Measurements from ENCODE around the gene NGFR. TPM values are rescaled to one million over a fixed set of nuclear protein-coding genes. Genes with fewer than 3 reads are reported as not detected.

The NGFR gene
- polyA plus RNA-seq, 1 of the 3 experiments (the other 2 are of a cell fraction), result 0.76 TPM

DNA sequence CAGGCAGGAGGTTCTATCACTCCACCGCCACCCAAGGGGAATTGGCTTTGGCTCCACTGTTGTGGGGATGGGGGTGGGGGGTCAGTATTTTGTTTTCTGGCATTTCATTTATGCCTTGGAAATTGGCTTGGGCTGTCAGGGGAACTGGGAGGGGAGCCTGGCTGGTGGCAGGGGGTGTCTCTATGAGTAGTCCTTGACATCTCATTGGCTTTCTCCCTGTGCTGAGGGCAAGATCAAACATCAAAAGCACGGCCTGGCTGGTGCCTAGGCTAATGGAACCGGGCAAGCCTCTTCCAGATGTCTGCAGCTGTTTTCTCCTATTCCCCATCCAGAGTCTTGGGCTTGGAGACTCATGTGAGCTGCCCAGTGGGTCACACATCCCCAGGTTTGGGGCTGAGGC lies 17.4 kb upstream of the NGFR start:
- POLR2A ChIA-PET, result no interaction called here
- Histone ChIP-seq H3K27ac (ENCODE audit: low read depth in 2 of 2, low read length in 1 of 2) (no peak overlapping the region), H2AFZ (ENCODE audit: low read depth) (no peak overlapping the region), H3K27me3 (ENCODE audit: insufficient read depth) (peaks cover 74% of the 10 kb centered on the region), H3F3A (replicated peaks; ENCODE audit: insufficient read depth) (no peaks in the 10 kb centered on the region), H4K20me1 (ENCODE audit: insufficient read depth) (no peaks in the 10 kb centered on the region), H3K9me2 (no peaks in the 10 kb centered on the region), H3K4me3 (ENCODE audit: low read depth in 2 of 2, low read length in 1 of 2) (no peak overlapping the region), H3K79me2 (ENCODE audit: insufficient read depth) (no peaks in the 10 kb centered on the region), H3K9ac (no peak overlapping the region), H3K4me1 (ENCODE audit: control insufficient read depth in 1 of 2, insufficient read depth in 2 of 2, low read depth in 1 of 2, low read length in 1 of 2) (peaks cover 0 to 34% of the 10 kb centered on the region in 2 experiments; a peak in 1 of 4 replicates), H3K4me2 (no peak overlapping the region), H3K9me3 (no peaks in the 10 kb centered on the region), H3K36me3 (replicated peaks in 1 of 2; ENCODE audit: control insufficient read depth in 1 of 2, insufficient read depth in 2 of 2, low read length in 1 of 2) (no peaks in the 10 kb centered on the region)
- WGBS (ENCODE audit: low lambda C conversion rate), result 22% methylated on average over 2 of the region's 3 CpGs
- no peak for DNase-seq
- no peak for TF ChIP-seq MXI1 (IDR thresholded peaks at IDR 0.05; ENCODE audit: low read depth, low read length)
- no peak for TF ChIP-seq GABPA (IDR thresholded peaks at IDR 0.05; ENCODE audit: low read depth)
- TF ChIP-seq RAD21 (IDR thresholded peaks at IDR 0.05; ENCODE audit: low read length), result no peak
- no peak for TF ChIP-seq YY1 (IDR thresholded peaks at IDR 0.05; ENCODE audit: low read depth)
- no peak for TF ChIP-seq FOXJ3 (CRISPR knock-in tag; IDR thresholded peaks at IDR 0.05)
- TF ChIP-seq, protein P1, sequence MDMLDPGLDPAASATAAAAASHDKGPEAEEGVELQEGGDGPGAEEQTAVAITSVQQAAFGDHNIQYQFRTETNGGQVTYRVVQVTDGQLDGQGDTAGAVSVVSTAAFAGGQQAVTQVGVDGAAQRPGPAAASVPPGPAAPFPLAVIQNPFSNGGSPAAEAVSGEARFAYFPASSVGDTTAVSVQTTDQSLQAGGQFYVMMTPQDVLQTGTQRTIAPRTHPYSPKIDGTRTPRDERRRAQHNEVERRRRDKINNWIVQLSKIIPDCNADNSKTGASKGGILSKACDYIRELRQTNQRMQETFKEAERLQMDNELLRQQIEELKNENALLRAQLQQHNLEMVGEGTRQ (IDR thresholded peaks at IDR 0.05; ENCODE audit: borderline replicate concordance, low read depth, low read length), result no peak
- TF ChIP-seq NFIC (IDR thresholded peaks at IDR 0.05; ENCODE audit: borderline replicate concordance), result no peak
- no peak for TF ChIP-seq EP300 (IDR thresholded peaks at IDR 0.05; ENCODE audit: borderline replicate concordance in 1 of 2, low read depth in 1 of 2, low read length in 1 of 2)
- TF ChIP-seq, protein P2, sequence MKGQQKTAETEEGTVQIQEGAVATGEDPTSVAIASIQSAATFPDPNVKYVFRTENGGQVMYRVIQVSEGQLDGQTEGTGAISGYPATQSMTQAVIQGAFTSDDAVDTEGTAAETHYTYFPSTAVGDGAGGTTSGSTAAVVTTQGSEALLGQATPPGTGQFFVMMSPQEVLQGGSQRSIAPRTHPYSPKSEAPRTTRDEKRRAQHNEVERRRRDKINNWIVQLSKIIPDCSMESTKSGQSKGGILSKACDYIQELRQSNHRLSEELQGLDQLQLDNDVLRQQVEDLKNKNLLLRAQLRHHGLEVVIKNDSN (IDR thresholded peaks at IDR 0.05; ENCODE audit: borderline replicate concordance, low read depth), result no peak
- no peak for TF ChIP-seq CHD2 (IDR thresholded peaks at IDR 0.05; ENCODE audit: low read length, partially characterized antibody)
- no peak for TF ChIP-seq POLR2AphosphoS5 (IDR thresholded peaks at IDR 0.05; ENCODE audit: low read depth, low read length)
- TF ChIP-seq RCOR1 (IDR thresholded peaks at IDR 0.05; ENCODE audit: low read length), result no peak
- no peak for TF ChIP-seq SMC3 (IDR thresholded peaks at IDR 0.05; ENCODE audit: low read depth, low read length)
- no peak for TF ChIP-seq EZH2phosphoT487 (IDR thresholded peaks at IDR 0.05; ENCODE audit: borderline replicate concordance, low read depth)
- no peak for TF ChIP-seq MEF2A (IDR thresholded peaks at IDR 0.05; ENCODE audit: borderline replicate concordance, low read depth)
- CTCF ChIA-PET, result interaction anchor here (1.0 to 16.3 kb wide), 8 partner anchors 17 to 80 kb away, joined by 3 to 179 read pairs (median 10); partner anchors contain the start of gene NGFR

DNA sequence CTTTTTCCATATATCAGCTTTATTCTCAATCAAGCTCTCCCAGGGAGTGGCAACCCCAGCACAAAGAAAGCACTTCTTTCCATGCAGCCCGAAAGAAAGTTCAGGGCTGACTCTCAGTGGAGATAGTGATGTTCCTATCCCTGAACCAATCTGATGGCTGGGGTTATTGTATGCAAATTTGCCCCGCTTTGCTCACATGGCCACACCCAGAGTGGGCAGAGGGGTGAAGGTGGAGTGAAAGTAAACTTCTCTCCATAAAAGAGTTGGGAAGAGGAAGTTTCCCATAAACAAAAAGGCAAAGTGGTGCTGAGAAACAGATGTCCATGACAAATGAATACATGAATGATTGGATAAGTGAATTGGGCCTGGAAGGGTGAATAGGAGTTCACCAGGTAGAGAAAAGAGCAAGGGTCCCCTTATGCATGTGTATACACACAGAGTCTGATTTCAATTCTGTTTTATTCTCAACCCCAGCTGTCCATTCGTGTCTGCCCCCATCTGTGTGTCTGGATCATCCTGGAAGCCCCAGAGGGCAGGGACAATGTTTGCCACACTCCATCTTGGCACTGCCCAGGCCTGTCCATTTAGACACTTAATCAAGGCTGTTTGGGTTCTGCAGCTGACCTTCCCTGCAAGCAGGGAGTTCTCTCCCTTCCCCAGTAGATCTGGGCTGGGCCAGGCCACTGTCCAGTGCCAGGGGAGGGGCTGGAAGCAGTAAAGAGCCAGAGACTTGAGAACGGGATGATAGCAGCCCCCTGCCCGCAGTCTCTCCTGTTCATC lies 14.1 kb upstream of the NGFR start:
- DNase-seq, result peak; percentile 70
- H3K27ac ChIP-seq (ENCODE audit: low read depth in 2 of 2, low read length in 1 of 2), result peak overlapping the region in 1 of 2 experiments; percentile 67; a peak in 1 of 4 replicates
- H3K27me3 ChIP-seq (ENCODE audit: insufficient read depth), result peaks cover 86% of the 10 kb centered on the region
- no peaks in the 10 kb centered on the region for H3F3A ChIP-seq (replicated peaks; ENCODE audit: insufficient read depth)
- no peak overlapping the region for H3K4me2 ChIP-seq
- H3K9me3 ChIP-seq, result no peaks in the 10 kb centered on the region
- no peaks in the 10 kb centered on the region for H4K20me1 ChIP-seq (ENCODE audit: insufficient read depth)
- CTCF ChIA-PET, result interaction anchor here (0.8 to 28.6 kb wide), 8 partner anchors 10 to 88 kb away, joined by 3 to 453 read pairs (median 38); partner anchors contain the start of gene NGFR
- no peak overlapping the region for H3K4me3 ChIP-seq (ENCODE audit: low read depth in 2 of 2, low read length in 1 of 2)
- POLR2A ChIA-PET, result interaction anchor here (1.8 to 2.4 kb wide), 2 partner anchors 10 to 14 kb away, joined by 4 to 12 read pairs; partner anchors contain the start of gene NGFR
- H3K36me3 ChIP-seq (replicated peaks in 1 of 2; ENCODE audit: control insufficient read depth in 1 of 2, insufficient read depth in 2 of 2, low read length in 1 of 2), result no peaks in the 10 kb centered on the region
- no peak overlapping the region for H3K9ac ChIP-seq
- H3K79me2 ChIP-seq (ENCODE audit: insufficient read depth), result no peaks in the 10 kb centered on the region
- peaks cover 0 to 30% of the 10 kb centered on the region in 2 experiments; a peak in 1 of 4 replicates for H3K4me1 ChIP-seq (ENCODE audit: control insufficient read depth in 1 of 2, insufficient read depth in 2 of 2, low read depth in 1 of 2, low read length in 1 of 2)
- H2AFZ ChIP-seq (ENCODE audit: low read depth), result no peak overlapping the region
- H3K9me2 ChIP-seq, result no peaks in the 10 kb centered on the region
- WGBS (ENCODE audit: low lambda C conversion rate), result 66% methylated on average over 5 of the region's 5 CpGs
- TF ChIP-seq, protein P3, sequence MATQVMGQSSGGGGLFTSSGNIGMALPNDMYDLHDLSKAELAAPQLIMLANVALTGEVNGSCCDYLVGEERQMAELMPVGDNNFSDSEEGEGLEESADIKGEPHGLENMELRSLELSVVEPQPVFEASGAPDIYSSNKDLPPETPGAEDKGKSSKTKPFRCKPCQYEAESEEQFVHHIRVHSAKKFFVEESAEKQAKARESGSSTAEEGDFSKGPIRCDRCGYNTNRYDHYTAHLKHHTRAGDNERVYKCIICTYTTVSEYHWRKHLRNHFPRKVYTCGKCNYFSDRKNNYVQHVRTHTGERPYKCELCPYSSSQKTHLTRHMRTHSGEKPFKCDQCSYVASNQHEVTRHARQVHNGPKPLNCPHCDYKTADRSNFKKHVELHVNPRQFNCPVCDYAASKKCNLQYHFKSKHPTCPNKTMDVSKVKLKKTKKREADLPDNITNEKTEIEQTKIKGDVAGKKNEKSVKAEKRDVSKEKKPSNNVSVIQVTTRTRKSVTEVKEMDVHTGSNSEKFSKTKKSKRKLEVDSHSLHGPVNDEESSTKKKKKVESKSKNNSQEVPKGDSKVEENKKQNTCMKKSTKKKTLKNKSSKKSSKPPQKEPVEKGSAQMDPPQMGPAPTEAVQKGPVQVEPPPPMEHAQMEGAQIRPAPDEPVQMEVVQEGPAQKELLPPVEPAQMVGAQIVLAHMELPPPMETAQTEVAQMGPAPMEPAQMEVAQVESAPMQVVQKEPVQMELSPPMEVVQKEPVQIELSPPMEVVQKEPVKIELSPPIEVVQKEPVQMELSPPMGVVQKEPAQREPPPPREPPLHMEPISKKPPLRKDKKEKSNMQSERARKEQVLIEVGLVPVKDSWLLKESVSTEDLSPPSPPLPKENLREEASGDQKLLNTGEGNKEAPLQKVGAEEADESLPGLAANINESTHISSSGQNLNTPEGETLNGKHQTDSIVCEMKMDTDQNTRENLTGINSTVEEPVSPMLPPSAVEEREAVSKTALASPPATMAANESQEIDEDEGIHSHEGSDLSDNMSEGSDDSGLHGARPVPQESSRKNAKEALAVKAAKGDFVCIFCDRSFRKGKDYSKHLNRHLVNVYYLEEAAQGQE (IDR thresholded peaks at IDR 0.05; ENCODE audit: low read depth, low read length), result no peak
- TF ChIP-seq EP300 (IDR thresholded peaks at IDR 0.05; ENCODE audit: borderline replicate concordance in 1 of 2, low read depth in 1 of 2, low read length in 1 of 2) (peak in 1 of 2 experiments; percentile 73; a peak in 2 of 4 replicates), YY1 (IDR thresholded peaks at IDR 0.05; ENCODE audit: low read depth) (no peak), MEF2A (IDR thresholded peaks at IDR 0.05; ENCODE audit: borderline replicate concordance, low read depth) (no peak), RCOR1 (IDR thresholded peaks at IDR 0.05; ENCODE audit: low read length) (peak; percentile 69), GATA2 (CRISPR knock-in tag; IDR thresholded peaks at IDR 0.05) (no peak), RAD21 (IDR thresholded peaks at IDR 0.05; ENCODE audit: low read length) (0 out of 2 replicates have a peak, but pooled peaks have one; percentile 5)
- TF ChIP-seq, protein P4, sequence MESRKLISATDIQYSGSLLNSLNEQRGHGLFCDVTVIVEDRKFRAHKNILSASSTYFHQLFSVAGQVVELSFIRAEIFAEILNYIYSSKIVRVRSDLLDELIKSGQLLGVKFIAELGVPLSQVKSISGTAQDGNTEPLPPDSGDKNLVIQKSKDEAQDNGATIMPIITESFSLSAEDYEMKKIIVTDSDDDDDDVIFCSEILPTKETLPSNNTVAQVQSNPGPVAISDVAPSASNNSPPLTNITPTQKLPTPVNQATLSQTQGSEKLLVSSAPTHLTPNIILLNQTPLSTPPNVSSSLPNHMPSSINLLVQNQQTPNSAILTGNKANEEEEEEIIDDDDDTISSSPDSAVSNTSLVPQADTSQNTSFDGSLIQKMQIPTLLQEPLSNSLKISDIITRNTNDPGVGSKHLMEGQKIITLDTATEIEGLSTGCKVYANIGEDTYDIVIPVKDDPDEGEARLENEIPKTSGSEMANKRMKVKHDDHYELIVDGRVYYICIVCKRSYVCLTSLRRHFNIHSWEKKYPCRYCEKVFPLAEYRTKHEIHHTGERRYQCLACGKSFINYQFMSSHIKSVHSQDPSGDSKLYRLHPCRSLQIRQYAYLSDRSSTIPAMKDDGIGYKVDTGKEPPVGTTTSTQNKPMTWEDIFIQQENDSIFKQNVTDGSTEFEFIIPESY (IDR thresholded peaks at IDR 0.05; ENCODE audit: borderline replicate concordance, low read depth), result no peak
